NOMO-1 treated with DMSO at 0.1 percent for 48 hours (cell line): Measurements from ENCODE around the gene VAV2.

Source experiments
- DNase-seq: peaks from one replicate; lab custom pipeline; 2025; ENCODE audit not compliant: unreplicated experiment; lab: John Stamatoyannopoulos, UW

Gene VAV2

DNA sequence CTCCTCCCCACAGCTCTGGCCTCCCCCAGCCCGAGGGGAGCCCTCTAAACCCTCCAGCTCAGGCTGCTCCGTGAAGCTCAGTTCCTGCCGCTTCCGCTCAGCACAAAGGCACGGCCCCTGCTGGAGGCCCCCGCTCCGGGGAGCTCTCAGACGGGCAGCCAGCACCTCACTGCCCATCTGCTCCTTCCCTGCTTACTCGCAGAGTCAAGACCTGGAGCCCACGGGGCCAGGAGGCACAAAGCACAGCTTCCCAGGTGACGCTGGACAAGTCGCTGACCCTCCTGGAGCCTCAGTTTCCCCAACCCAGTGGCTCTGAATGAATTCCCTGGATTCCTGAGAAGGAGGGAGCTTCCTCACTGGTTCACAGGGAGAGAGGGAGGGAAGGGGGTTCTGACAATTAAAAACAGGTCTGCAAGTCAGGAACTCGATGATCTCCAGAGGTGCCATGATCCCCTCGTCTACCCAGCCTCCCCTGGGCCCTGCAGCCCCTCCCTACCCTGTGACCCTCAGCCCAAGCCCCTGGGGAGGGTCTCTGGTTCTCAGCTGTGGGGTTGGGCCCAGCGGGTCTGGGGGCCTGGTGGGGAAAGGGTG is 36.2 kb downstream of the VAV2 start:
- no peak for DNase-seq

DNA sequence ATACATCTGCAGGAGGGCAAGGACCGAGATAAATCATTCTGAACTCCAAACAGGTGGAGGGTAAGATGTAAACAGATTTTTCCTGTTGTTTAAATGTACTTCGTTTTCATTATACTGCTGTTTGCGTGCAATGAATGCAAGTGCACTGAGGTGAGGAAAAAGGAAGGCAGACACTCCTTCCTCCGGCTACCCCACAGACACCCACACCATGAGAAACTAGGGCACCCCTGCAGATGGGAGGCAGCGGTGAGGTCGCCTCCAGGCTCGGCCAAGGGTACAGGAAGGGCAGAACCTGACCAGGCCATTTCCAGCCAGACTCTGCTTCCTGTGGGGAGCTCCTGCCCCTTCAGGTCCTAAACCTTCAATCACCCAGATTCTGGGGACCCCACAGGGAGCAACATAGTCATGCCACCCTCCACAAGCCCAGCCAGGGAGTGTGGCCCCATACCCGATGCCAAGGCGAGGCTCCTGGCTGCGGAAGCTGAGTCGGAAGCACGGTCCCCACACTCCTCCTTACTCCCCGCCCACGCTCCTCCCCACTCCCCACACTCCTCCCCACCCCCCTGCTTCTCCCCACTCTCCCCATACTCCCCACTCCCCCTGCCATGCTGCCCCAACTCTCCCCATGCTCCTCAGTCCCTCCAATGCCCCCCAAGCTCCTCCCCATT is 37.1 kb downstream of the VAV2 start:
- DNase-seq, result no peak

DNA sequence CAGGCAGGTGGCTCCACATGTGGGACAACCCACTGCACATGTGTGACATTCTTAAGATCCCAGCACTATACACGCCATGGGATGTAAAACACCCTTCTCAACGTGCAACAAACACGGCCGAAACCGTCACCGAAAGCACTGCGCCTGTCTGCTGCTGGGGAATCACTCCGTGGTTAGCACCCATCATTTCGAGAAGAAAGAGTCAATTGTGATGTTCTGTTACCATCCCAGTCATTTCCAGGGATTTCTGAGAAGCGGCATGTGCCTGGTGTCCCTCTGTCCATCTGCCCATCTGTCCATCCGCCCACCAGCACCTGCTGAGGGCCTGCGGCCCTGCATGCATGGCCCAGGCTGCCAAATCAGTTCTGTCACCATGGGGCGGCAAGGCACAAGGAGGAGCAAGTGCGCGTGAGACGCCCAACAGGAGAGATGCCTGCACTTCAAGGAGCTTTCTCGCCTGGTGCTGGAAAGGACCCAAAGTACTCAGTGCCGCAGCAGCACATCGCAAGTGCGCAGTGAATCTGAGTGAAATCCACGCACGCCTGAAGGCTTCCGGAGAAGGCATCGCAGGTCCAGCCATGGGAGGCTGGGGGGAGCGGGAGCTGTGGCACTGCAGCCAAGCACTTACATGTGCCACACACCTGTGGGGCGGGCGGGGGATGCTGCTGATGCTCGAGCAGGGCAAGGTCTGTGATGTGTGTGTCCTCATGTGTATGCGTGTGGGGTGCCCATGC is 38.0 kb downstream of the VAV2 start:
- DNase-seq, result no peak

DNA sequence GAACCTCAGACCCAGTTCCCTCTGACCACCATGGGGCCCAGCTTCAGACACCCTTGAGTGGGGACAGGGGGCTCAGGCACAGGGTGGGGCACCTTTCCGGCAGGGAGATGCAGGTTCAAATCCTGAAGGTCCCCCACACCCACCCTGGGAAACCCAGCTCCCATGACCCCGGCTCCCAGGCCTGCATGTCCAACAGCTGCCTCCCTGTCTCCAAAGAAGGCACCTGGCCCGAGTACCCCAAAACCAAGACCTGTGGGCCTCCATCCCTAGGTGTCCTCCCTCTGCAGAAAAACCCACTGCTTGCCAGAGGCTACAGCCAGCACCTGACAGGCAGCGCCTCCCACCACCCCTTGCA is 38.5 kb downstream of the VAV2 start:
- DNase-seq, result no peak

DNA sequence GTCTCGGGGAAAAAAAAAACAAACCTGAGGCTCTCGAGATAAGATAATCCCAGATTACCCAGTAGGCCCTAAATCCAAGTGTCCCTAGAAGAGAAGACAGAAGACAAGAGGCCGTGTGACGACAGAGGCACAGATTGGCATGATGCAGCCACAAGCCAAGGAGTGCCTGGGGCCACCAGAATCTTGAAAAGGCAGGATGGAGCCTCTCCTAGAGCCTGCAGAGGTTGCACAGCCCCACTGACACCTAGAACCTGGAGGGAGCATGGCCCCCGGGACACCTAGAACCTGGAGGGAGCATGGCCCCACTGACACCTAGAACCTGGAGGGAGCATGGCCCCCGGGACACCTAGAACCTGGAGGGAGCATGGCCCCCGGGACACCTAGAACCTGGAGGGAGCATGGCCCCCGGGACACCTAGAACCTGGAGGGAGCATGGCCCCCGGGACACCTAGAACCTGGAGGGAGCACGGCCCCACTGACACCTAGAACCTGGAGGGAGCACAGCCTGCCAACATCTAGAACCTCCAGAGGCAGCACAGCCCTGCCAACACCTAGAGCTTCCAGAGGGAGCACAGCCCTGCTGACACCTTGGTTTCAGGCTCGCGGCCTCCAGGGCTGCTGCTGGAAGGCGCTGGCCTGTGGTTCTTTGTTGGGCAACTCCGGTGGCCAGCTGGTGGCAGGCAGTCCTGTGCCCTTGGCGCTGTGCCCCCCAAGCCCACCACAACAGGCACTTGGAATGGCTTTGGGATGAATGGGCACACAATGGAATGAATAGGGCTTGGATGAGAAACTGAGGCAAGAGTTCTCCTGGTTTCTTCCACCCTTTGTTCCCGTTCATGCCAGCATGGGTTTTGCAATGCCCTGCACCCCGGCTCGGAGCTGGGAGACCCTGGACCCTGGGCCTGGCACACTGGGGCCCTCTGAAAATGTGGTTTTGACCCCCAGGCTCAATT is 39.2 kb downstream of the VAV2 start:
- DNase-seq, result no peak

DNA sequence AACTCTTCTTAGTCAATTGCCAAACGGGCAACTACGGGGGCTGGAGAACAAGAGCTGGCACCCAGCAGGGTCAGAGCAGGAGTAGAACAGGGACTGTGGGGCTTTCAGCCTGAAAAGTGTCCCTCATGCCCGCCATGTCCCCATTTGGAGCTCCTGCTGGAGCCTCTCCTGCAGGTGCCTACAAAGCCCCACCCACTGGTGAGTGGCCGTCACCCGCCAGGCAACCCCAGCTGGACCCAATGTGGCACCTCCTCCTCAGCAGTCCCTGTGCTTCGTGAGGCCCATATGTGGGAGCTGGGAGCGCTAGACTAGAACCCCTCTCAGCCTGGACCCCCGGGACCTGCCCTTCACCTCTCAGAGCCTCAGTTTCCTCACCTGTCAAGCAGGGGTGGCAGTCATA is 40.9 kb downstream of the VAV2 start:
- DNase-seq, result no peak

DNA sequence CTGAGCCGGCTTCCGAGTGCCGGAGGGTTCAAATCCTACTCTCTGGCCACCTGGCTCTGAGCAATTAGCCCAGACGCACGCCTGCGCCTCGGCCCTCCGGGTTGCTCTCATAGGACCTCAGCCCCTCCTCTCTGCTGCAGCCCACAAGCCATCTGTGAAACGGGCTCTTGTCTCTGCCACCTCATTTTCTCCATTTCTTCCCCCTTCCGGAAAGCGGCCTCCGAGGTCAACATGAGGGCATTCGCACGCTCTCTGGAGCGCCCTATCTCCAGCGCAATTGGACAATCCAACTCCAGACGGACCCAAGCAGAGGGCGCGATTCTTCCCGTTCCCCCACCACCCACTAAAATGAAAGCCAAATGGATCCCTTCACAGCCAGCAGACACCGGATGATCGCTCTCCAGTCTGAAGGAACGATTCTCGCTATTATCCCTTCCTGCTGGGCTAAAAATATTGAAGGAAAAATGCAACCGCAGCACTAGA is 41.5 kb downstream of the VAV2 start:
- no peak for DNase-seq

DNA sequence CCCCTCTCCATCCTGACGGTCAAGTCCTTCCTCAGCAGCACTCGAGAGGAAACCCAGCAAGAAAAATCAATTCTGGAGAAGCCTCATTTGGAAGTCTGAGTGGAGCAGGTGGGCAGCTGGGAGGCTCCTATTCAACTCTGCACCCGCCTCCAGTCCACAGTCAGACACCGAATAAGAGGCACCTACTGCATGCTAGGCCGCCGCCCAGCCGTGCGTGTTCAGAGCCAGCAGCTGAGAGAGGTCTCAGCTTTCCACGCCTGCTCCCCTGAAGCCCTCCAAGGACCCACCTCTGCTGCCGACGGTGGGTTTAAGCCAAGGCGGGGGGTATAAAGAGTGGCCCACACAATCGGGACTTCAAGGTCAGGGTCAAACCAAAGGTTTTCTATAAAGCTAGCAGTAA is 41.9 kb downstream of the VAV2 start:
- no peak for DNase-seq

DNA sequence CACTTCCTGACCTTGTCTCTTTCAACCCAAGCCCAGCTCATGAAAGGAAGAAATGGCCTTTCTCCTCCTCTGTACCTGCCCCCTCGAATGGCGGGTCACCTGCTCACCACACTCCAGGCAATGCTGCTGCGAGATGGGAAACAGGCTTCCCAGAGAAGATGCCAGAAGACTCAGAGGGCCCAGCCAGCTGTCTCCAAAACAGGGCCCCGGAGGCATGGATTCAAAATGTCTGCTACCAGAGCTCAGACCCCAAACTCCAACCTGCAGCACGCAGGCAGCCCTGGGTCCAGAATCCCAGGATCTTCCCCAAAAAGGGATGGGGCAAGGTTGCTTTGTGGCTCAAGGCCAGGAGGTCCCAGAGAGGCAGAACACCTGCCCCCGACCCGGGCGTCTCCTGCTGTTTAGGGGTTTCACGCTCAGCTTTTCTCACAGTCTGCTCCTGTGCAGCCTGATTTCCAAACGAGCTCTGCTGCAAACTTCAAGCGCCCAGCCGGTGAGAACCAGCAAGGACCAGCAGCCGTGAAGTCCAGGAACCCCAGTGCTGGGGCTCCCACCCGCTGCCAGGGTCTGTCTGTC is 42.5 kb downstream of the VAV2 start:
- no peak for DNase-seq

DNA sequence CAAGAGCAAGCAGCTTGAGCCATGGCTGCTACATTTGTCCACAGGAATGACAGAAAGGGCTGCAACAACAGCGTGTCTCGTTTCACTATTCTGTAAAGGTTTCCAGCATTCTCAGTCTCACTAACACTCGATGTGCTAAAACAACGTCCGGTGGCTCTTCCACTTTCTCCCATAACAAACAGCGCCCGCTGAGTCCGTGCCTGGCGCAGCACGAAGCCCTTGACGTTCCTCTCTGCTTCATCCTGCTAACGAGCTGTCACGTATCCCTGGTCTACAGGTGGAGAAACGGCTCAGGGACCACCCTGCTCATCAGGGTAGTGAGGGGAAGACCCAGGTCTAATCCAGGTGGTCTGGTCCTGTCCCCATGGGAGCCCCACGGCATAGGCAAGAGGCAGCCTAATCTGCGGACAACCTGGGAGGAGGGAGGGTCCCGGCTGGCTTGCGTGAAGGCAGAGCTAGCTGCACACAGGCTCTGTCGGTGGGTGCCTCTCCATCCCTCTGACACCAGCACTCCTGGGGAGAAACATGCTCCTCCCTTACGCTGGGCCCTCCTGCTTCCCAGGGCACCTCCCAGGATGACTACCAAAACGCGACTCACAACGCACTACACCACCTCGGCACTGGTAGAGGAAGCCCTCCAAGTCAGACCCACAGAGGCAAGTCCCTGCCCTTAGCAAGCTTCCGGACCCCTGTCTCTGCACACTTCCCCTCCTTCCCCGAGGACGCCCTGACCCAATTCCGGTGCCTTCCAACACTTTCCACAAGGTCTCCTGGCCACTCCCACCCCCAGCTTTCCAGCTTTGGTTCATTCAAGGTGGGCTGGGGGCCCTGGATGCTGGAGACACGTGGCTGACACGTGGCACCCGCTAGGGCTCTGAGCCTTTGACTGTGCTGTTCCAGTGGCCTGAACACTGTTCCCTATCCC is 43.3 kb downstream of the VAV2 start:
- no peak for DNase-seq

DNA sequence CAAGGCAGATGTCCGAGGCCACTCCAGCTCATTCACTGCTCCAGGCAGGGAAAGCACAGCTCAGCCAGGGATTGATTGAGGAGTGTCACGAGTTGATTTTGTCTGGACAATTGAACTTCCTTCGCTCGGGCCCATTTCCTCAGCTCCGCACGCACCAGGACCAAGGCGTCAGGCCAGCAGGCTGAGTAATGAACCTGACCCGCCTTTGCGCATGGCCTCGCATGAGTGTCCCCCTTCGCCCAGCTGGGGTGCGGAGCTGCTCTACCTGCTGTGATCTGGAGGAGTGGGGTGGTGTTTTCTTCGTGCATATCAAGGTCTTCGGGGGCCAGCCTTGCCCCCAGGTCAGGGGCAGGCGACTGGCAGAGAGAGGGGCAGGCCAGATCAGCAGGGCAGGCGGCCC is 44.0 kb downstream of the VAV2 start:
- DNase-seq, result no peak

DNA sequence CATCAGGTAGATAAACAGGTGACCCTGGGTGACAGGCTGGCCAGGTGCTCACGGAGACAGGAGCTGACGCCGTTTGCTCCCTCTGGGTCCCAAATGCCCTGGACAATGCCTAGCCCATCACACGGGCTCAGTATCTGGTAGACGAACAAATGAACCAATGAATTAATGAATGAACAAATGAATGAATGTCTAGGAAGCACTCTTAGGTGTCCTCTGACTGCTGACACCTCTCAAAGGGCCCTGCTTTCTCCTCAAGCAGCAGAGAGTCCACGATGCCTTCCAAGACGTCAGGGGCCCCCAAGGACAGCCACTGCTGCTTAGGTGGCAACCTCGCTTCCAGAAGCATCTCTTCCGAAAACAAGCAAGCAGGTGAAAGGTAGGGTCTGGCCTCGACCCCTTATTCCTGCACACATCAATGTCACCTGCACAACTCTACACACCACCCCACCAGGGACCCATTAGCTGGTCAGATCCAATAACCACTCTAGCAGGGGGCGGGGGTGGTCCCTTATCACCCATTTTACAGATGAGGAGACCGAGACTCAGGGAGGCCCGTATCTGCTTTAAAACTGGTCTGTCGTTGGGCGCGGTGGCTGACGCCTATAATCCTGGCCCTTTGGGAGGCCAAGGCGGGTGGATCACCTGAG is 45.2 kb downstream of the VAV2 start:
- DNase-seq, result no peak

DNA sequence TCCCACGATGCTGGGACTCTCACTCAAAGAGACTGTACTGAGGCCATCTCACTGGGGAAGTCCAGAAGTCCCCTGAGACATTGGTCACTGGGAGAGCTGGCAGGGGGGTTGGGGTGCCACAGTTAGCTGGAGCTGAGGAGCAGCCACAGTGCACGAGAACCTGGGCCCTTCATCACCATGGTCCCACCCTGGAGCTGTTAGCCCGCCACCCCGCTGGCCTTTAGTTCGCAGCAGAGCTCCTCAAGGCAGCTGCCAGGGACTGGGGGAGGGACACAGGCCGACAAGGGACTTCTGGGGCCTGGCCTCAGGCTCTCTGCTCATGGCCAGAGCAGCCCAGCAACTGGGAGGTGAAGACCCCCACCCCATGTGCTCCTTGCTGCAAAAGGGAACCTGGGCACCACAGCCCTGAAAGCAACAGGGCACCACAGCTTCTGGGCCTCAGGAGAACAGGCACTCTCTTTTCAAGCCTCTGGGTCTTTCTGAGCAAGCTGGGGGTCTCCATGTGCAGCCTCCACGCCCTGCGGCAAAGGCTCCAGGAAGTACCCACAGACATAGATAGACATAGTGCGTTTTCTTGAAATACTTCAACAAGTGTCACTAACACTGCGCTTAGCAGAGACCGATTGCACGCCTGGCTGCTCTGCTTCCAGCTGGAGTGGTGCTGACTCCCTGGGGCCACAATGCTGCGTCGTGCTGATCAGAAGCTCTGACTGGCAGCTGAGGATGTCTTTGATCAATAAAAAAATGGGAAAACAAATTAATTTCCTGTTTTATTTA is 46.0 kb downstream of the VAV2 start:
- DNase-seq, result no peak

DNA sequence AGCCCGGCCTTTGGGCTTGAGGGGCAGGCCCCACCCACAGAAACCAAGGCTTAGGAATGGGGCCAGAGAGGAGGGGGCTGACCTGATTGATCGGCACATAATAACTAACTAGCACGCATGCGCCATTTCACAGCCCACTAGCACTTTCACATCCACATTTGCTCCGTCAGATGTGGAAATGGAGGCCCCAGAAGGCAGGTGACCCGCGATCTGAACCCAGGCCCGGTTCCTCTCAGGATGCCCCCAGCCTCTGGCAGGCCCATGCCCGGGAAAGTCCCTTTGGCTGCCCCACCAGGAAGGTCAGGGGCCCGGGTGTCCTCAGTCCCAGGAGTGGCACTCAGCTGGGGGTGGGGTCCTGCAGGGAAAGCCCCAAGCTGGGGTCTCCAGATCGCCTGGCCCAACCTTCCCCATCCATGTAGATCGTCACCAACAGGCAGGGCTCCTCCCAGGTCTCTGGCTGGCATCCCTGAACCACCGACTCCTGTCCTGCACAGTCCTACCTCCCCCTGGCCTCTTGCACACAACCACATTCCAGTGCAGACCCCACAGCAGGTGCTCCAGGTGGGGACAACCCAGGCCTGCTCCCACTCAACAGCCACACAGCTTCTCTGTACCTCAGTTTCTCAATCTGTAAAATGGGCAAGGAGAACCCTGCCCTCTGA is 46.7 kb downstream of the VAV2 start:
- DNase-seq, result peak; percentile 32

DNA sequence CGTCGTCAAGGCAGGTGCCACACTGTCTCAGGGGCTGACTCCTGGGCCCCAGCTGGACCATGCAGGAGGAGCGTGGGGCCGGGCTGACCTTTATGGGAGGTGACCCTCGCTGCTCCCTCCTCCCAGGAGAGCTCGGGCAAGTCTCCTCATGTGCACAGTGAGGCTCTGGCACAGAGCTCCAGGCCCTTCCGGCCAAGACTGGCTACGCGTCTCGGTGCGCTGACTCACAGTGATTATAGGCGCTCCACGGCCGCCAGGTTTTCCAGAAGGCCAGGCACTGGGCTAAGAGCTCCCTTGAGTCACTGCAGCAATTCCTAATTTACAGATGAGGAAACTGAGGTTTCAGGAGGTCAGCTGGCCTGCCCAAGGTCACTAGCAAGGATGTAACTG is 47.4 kb downstream of the VAV2 start:
- DNase-seq, result no peak

DNA sequence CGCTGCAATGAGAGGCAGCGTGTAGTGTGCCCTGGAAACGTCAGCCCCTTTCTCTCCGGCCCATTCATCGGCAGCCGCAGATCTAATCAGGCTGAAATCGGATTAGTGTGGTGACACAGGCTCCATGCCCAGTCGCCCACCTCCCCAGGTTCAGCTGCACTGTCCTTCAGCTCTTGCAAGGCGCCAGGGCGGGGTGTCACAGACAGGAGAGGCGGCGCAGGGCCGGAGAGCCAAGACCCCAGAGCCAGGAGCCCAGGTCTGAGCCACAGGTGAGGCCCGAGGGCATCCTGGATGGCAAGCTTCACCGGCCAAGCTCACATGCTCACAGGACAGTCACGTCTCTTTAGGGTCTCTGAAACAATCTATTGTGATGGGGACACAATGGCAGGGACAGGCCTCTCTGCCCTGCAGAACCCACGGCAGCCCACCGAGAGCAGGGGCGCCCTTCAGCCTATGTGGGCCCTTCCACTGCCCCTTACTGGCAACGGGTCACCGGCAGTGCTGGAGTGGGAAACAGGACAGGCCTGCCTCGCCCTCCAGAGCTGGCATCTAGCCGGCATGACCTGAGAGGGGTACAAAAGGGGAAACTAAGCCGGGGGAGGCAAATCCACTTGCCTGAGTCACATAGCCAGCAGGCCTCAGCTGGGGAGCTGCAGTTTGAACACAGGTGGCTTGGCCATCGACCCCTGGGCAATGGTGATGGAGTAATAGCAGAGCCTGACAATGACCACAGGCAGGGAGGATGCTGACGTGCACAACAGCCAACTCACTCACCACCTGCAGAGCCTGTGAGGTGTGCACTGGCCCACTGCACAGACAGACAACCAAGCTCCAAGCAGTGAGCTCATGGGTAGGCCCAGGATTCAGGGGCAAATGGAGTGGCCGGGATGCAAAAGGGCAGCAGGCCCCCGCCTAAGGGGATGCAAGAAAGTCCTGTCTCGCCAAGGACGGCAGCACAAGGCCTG is 48.1 kb downstream of the VAV2 start:
- no peak for DNase-seq
